ENCODE data around the gene STRBP.
"Not testable (repeated sequence)": the region's sequence is repeated elsewhere in the genome, so short reads cannot be mapped to it uniquely, and the experiment has no call there.

Gene STRBP

DNA sequence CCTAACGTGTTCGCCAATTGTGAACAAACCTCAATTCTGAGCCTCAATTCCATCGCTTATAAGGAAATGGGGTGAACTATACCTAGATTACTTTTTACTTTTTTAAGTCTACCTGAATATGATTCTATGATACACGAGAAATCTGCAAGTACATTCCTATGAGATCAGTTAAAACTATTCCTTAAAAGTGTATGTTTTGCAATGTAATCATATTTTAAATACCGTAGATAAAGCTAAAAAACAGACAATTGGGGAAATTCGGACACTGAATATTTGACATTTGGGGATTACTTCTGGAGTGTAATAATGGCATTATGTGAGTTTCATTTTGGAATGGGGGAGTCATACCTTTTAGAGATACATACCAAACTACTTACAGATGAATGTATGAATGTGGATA, 62.3 kb downstream of the STRBP start:
- TF ChIP-seq, protein P1, sequence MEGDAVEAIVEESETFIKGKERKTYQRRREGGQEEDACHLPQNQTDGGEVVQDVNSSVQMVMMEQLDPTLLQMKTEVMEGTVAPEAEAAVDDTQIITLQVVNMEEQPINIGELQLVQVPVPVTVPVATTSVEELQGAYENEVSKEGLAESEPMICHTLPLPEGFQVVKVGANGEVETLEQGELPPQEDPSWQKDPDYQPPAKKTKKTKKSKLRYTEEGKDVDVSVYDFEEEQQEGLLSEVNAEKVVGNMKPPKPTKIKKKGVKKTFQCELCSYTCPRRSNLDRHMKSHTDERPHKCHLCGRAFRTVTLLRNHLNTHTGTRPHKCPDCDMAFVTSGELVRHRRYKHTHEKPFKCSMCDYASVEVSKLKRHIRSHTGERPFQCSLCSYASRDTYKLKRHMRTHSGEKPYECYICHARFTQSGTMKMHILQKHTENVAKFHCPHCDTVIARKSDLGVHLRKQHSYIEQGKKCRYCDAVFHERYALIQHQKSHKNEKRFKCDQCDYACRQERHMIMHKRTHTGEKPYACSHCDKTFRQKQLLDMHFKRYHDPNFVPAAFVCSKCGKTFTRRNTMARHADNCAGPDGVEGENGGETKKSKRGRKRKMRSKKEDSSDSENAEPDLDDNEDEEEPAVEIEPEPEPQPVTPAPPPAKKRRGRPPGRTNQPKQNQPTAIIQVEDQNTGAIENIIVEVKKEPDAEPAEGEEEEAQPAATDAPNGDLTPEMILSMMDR (IDR thresholded peaks at IDR 0.05; ENCODE audit: insufficient read depth, low read length, missing control alignments), result no peak
- no peak for DNase-seq (ENCODE audit: low read depth, low spot score)
- ChIA-PET POLR2A (no interaction called here), CTCF (no interaction called here)
- no peak overlapping the region for H3K4me3 ChIP-seq (ENCODE audit: low read depth, low read length)

- ChIA-PET CTCF (no interaction called here), POLR2A (no interaction called here)
- H3K4me3 ChIP-seq (ENCODE audit: low read depth, low read length), result no peak overlapping the region
- no peak for DNase-seq (ENCODE audit: low read depth, low spot score)
- TF ChIP-seq, protein P1 (IDR thresholded peaks at IDR 0.05; ENCODE audit: insufficient read depth, low read length, missing control alignments), result no peak
Measured at GRCh38 chr9:123201083-123201482, 67.3 kb downstream of the STRBP start.

GRCh38 chr9:123200469-123200868, 67.9 kb downstream of the STRBP start:
- DNase-seq (ENCODE audit: low read depth, low spot score); CTCF ChIA-PET; POLR2A ChIA-PET; H3K4me3 ChIP-seq (ENCODE audit: low read depth, low read length): not testable (repeated sequence)

GRCh38 chr9:123196124-123196523, 72.3 kb downstream of the STRBP start:
- no peak for DNase-seq (ENCODE audit: low read depth, low spot score)
- ChIA-PET CTCF (no interaction called here), POLR2A (no interaction called here)
- TF ChIP-seq, protein P1 (IDR thresholded peaks at IDR 0.05; ENCODE audit: insufficient read depth, low read length, missing control alignments), result no peak
- H3K4me3 ChIP-seq (ENCODE audit: low read depth, low read length), result no peak overlapping the region

DNA sequence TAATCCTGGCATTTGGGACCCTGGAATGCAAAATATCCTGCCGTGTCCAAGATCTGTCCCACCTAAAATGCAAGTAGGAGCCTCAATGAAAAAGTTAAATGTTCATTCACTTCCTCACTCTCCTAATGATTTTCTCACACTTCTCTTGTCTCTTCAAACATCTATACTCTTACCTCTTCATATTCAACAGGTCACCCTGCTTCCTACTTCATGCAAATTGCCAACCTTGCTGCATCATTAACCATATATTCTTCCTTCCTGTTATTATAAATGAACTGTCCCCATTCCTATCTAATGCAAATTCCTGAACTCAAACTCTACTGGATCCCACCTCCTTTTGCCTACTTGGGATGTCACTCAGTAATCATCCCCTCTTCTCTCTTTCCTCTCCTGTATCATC, 74.4 kb downstream of the STRBP start:
- TF ChIP-seq, protein P1 (IDR thresholded peaks at IDR 0.05; ENCODE audit: insufficient read depth, low read length, missing control alignments), result no peak
- H3K4me3 ChIP-seq (ENCODE audit: low read depth, low read length), result no peak overlapping the region
- no peak for DNase-seq (ENCODE audit: low read depth, low spot score)
- ChIA-PET POLR2A (no interaction called here), CTCF (no interaction called here)

- DNase-seq (ENCODE audit: low read depth, low spot score), result no peak
- ChIA-PET POLR2A (interaction anchor here (0.7 kb wide), 1 partner anchor 747 kb away, joined by 3 read pairs; no protein-coding TSS in a partner anchor), CTCF (no interaction called here)
- H3K4me3 ChIP-seq (ENCODE audit: low read depth, low read length), result no peak overlapping the region
- TF ChIP-seq, protein P1 (IDR thresholded peaks at IDR 0.05; ENCODE audit: insufficient read depth, low read length, missing control alignments), result no peak
Measured at GRCh38 chr9:123191680-123192079, 76.7 kb downstream of the STRBP start.

DNA sequence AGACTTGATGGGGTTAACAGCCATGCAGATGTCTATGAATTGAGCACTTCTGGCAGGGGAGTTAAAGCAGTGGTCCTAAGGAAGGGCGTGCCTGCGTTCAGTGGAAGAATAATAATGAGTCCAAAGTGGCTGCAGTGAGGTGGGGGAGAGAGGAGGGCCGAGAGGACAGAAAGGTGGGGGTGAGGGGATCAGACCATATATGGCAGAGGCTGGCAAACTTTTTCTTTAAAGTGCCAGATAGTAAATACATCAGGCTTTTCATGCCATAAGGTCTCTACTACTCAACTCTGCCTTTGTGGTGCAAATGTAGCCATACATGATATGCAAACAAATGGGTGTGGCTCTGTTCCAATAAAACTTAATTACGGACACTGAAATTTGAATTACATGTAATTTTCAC, 77.1 kb downstream of the STRBP start:
- no peak overlapping the region for H3K4me3 ChIP-seq (ENCODE audit: low read depth, low read length)
- CTCF ChIA-PET, result no interaction called here
- TF ChIP-seq, protein P1 (IDR thresholded peaks at IDR 0.05; ENCODE audit: insufficient read depth, low read length, missing control alignments), result no peak
- no peak for DNase-seq (ENCODE audit: low read depth, low spot score)
- POLR2A ChIA-PET, result no interaction called here

Measured in AG04449 (cell line).